Hepatocyte (in vitro differentiated cells): Measurements from ENCODE around the gene MAPK1.

ENCODE experiments used
- EZH2 ChIP-seq: fragments of 200-600 bp; sonication (generic); IDR thresholded peaks from 2 replicates; pipeline ENCODE4 v1.6.1; 2016; ENCODE audit warnings: antibody characterized with exemption, mild to moderate bottlenecking, borderline replicate concordance
- EZH2phosphoT487 ChIP-seq: fragments of 200-600 bp; sonication (generic); IDR thresholded peaks from one replicate; pipeline ENCODE4 v1.6.1; 2018; ENCODE audit warnings: antibody characterized with exemption, mild to moderate bottlenecking, low read depth, moderate library complexity; ENCODE audit not compliant: unreplicated experiment, severe bottlenecking
- TF ChIP-seq, protein P1 (sequence below): fragments of 200-600 bp; sonication (generic); IDR thresholded peaks from 2 replicates; pipeline ENCODE4 v1.5.1; 2016; ENCODE audit warnings: antibody characterized with exemption, mild to moderate bottlenecking; ENCODE audit not compliant: poor library complexity

DNA sequence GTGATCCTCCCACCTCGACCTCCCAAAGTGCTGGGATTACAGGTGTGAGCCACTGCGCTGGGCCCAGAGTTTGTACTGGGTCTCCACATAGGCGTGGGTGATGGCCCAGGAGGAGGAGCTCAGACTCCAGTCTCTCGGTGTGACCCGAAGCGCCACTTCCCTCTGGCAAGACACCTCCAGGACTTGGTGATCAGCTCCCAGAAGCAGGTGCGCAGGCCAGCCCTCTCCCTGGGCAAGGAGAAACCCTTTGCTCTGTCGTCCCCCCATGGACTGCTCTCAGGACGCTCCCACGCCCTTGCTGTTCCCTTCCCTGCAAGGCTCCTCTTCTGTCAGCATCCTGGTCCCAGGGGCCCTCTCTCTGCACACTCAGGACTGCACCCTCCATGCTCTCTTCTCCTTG lies 126.4 kb downstream of the MAPK1 start:
- TF ChIP-seq, protein P1, sequence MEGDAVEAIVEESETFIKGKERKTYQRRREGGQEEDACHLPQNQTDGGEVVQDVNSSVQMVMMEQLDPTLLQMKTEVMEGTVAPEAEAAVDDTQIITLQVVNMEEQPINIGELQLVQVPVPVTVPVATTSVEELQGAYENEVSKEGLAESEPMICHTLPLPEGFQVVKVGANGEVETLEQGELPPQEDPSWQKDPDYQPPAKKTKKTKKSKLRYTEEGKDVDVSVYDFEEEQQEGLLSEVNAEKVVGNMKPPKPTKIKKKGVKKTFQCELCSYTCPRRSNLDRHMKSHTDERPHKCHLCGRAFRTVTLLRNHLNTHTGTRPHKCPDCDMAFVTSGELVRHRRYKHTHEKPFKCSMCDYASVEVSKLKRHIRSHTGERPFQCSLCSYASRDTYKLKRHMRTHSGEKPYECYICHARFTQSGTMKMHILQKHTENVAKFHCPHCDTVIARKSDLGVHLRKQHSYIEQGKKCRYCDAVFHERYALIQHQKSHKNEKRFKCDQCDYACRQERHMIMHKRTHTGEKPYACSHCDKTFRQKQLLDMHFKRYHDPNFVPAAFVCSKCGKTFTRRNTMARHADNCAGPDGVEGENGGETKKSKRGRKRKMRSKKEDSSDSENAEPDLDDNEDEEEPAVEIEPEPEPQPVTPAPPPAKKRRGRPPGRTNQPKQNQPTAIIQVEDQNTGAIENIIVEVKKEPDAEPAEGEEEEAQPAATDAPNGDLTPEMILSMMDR = no peak
- TF ChIP-seq EZH2 (no peak), EZH2phosphoT487 (no peak)
